GM21381 (cell line): ENCODE data around the gene ANKRD22.
"Not testable (repeated sequence)": the region's sequence is repeated elsewhere in the genome, so short reads cannot be mapped to it uniquely, and the experiment has no call there.

ENCODE experiments used
- ATAC-seq: cut with Tn5 transposase; IDR thresholded peaks from one replicate; pipeline ENCODE4 v1.9.1; 2021; ENCODE audit warnings: mild to moderate bottlenecking, moderate library complexity; ENCODE audit not compliant: unreplicated experiment

Gene ANKRD22

DNA sequence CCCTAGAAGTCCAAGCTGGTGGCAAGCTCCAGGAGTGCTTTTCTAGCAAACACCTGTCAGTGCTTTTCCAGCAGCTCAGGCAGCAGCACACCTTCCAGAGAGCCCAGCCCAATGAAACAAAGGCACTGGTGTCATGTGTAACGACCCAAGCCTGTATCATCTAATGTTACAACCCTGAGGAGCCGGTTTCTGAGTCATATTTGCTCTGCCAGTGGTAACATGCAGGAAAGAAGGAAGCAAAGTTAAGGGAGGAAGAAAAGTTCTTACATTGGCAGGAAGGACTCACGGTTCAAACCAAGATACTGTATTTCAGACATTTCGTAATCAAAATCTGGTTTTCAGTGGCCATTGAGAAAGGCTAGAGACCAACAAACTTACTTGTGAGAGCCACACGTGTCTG, at the start of gene ANKRD22:
Gene ANKRD22 (minus strand): TSS at position 139 of the 400 bp plus-strand sequence. CDS start 237 bp downstream, outside the sequence.
- ATAC-seq, result no peak

DNA sequence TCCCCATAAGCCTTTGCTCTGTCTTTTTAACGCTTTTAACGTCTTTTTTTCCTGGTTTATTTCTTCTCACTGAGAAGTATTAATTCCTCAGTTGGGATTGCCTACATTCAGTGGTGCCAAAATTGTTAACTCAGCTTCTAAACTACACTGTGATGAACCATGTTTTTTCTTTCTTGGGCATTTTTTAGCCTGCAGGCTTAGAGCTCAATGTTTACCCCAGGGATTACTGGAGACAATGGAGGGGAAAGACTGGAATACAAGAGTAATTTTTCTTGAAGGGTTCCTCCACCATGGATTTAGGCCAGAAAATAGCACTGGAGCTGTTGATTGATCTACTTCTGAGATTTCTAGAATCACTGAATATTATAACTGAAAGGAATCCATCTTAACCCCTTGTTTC, 48.2 kb upstream of the ANKRD22 start:
- no peak for ATAC-seq

DNA sequence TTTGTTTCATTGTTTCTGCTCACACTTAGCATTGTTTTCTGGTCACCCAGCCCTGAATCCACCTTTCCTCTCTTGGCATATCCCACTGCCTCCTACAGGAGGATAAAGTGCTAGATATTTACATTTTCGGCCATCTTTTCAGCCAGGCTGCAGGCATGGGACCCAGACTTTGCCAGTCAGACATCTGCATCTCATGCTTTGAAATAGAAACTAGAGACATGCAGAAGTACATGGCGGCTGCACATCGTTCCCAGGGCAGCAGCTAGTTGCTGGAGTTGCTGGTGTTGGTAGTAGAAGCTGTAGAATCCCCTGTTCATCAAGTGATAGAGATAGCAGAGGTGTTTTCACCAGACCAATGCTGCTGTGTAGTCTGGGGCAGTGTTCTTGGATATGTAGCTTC, 47.1 kb upstream of the ANKRD22 start:
- no peak for ATAC-seq

DNA sequence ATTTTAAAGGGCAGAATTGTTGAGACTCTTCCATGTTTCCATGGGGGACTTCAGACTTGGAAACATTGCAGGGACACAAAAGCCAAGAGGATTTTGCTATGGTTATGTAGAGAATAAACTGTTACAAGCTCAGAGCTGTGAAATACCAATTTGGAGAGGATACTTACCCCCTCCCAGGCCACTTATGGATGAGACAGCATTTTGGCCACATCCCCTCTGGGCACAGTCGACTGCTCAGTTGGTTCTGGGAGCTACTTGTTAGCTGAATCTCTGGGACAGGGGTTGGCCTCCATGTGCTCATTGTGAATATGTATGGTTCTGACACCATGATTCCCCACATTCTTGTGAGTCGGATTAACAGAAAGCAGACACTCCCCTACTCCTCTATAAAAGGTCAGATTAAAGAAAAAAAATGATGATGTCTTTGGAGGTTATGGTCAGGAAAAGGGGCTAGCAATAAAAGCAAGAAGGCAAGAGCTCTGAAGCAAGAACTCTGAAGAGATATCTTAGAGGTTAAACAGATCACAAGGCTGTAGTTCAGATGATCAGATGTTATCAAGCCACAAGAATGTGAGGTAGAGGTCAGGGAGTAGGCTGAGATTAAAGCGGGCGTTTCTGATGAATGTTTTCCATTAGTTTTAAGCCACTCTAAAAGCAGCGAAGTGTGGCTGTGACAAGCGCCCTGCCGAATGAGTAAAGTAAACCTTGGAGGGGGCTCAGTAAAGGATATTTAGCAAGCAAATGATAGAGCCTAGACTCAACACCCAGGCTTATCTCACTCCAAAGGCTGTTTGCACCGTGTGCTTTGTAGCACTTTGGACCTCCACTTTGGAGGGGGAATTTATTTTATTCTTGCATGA, 45.6 kb upstream of the ANKRD22 start:
- no peak for ATAC-seq

DNA sequence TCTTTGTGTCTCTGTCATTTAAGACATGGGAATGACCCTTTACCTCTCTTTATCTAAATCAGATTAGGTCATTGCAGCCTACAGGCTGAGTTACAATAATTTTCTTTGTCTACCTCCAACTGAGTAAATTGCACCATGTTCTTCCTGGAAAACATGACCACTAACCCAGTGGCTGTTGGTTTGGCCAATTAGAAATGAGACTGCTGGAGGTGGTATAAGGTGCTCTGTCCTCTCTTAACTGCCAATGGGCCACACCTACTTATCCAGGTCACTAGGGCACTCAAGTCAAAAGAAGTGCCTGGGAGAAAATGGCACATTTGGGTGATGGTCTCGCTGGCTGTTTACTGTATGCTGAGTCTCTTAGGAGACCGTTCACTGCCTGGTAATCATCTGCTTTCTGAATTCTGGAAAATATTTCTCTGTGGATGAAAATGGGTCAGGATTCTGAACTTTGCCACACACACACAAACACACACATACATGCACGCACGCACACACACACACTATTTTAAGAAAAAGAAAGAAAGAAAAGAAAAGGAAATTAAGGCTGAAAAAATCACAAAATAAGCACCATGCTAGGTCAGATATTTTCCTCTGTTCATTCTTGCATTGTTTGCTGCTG, 44.8 kb upstream of the ANKRD22 start:
- no peak for ATAC-seq

DNA sequence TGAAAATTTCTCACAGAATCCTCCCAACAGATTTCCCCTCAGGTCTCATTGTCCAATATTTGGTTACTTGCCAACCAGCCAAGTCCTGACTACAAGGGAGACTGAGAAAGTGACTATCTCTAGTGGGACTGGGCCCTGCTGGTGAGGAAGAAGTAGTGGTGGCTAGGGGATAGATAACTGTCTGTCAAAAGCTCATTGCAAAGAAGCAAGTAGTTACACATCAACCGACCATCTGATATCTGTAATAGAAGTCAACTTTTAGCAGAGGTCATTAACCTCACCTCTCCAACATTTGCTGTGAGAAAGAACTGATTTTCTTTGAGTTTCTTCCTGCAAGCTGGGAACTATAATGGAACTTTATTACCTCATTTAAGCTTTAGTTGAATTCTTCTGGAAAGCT, 43.6 kb upstream of the ANKRD22 start:
- ATAC-seq, result no peak

DNA sequence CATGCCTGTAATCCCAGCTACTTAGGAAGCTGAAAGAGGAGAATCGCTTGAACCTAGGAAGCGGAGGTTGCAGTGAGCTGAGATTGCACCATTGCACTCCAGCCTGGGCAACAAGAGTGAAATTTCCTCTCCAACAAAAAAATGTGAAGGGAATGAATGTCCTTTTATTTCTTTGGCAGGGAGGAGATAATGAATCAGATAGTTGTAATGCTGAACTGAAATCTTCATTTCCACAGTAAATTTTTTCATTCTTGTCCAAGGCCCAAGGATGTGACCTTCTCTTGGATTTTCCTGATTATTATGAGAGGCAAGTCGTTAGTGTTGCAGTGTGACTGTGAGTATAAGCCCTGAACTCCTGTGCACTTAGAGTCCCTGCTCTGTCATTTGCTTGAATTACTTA, 42.0 kb upstream of the ANKRD22 start:
- ATAC-seq, result no peak

DNA sequence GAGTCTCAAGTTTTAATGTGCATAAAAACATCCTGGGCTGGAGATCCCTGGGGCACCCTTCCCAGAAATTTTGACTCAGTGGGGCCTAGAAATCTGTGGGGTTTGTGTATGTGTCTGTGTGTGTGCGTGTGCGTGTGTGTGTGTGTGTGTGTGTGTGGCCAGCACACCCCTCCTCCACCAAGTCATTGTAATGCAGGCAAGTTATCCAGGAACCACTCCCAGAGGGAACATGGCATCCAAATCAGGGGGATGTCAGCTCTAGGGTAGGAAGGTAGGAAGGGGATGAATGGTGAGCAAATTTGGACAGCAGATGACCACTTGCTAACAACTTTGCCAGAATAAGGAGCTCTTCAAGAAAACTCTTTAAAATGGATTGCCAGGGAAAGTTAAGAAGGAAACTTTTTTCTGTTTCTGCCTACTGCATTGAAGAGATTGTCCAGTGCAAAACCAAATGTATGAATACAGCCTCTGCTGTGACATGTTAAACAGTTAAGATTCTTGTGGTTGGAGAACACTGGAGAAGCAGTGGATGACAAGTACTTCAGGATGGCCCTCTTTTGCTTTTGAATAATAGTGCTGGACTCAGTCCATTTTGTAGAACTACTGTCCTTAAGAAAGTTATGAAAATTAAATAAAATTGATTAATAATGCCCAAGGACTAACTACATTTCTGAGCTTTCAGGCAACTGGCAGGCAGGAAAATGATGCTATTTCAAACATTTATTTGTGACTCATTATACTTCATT, 40.8 kb upstream of the ANKRD22 start:
- no peak for ATAC-seq

DNA sequence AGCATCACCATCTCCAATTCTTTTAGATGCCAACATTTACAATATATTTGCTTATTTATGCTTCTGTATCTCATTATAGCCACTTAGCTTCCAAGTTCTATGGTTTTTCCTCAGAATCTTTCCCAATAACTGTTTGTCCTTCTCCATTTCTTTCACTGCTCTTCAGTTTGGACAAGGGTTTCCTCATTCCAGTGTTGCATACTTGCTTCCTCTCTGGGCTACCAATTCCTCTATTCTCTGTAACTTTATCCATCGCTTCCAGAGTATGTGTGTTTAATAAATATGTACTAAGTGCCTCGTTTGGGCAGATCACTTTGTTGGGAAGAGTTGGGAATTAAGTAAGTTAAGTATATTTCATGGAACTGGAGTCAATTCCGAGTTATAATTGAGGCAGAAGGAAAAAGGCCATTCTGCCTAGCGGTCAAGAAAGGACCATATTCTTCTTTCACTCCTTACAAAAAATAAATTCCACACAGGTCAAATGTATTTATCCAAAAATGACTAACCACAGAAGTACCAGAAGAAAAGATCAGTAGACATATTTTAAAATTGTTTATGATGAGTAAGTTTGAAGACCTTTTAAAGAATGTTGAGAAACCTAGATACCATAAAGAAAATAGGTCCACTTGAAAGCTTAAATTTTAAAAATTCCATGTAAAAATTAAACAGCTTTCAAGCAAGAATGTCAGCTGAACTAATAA, 39.2 kb upstream of the ANKRD22 start:
- no peak for ATAC-seq

DNA sequence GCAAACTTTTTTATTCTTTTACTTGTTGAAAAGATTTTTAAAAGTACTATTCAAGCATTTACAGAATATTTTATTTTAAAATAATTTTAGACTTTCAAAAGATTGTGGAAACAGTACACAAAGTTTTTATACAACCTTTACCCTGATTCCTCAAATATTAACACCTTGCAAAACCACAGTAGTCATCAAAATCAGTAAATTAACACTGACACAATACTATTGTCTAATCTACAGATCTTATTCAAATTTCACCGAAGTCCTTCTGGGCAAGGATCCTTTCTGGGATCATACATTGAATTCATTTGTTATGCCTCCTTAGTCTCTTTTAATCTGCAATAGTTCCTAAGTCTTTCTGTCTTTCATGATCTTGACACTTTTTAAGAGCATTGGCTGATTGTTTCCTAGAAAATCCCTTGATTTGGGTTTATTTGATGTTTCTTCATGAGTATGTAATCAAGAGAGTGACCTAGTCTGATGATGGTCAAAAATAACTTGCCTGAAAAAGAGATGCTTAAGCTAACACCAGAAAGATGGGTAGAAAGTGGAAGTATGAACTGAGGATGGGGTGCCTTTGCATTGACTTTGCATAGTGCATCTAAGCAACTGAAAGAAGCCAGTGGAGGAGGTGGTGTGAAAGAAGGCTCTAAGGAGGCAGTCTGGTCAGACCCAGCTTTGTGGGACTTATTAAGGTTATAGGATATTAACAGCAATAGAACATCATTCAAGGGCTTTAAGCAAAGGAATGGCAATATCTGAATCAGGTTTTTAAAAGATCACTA, 38.1 kb upstream of the ANKRD22 start:
- ATAC-seq, result peak; percentile 61

DNA sequence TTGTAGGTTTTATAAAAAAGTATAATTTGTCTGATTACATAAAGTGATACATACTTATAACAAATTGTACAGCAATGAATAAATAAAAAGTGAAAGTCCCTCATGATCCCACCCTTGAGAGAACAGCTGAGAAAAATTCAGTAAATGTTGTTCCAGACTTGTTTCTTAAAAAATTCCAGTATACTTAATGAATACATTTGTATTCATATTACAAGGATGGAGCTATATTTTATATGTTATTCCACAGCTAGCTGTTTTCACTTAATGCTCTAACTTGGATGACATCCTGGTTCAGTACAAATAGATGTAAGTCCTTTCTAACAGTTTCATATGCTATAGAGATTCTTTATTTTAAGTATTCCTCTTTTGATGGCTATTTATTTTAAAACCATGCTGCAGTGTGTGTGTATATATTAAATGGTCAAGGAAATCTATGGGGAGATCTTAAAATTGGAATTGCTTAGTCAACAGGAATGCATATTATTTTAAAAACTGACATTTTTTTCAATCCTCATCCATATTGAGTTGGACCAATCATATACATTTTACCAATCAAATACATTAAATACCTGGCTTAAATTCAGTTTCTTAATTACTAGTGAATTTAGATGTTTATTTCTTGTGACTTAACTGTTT, 37.3 kb upstream of the ANKRD22 start:
- no peak for ATAC-seq

DNA sequence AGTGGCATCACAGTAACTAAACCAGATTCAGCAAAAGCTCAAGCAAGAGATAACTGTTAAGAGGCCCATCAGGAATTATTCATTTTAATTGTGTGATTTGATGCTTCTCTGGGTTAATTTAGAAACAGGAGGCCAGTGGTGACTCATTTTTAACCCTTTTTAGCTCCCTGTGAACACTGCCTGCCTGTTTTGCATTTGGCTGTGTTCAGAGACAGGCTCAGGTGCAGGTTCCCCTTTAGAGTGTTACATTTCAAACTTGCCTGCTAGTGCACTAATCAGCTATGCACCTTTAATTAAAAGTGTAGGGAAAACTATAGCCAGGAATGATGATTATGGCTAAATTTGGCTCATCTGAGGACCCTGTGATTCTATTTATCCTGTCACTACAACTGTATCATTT, 34.9 kb upstream of the ANKRD22 start:
- peak; percentile 51 for ATAC-seq

DNA sequence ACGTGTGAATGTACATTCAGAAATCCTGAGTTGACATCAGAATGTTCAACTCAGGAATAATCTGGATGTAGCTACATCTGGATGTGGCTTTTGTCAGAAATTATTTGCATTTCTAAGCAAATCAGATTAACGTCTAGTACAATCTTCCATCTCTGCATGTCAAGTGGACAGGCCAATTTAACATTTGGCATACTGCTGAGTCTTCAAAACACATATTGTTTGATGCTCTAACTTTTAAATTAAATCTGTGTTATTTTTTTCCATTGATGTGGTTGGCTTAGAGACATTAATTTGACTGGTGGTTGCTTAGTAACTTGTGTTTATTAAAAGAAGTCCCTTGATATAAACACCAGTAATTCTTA, 31.8 kb upstream of the ANKRD22 start:
- ATAC-seq, result no peak

DNA sequence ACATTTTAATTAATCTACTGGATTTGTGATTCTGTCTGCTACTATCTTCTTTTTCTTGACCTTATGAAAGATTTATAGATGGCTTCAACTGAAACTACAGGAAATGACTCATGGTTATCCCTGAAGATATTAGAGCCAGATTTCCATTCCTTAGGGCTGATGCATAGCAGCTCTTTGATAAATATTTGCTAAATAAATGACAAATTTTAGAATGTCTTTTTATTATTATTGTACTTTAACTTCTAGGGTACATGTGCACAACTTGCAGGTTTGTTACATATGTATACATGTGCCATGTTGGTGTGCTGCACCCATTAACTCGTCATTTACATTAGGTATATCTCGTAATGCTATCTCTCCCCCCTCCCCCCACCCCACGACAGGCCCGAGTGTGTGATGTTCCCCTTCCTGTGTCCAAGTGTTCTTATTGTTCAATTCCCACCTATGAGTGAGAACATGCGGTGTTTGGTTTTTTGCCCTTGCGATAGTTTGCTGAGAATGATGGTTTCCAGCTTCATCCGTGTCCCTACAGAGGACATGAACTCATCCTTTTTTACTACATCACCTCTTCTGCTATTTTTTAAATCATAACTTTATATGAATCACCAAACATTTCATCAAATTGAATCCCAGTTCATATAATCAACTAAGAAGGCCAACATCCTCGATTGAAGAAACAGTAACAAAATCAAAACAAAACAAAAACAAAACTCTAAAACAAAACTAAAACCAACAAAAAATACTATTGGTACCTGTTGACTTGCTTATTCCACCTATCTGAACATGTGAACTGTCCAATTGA, 31.2 kb upstream of the ANKRD22 start:
- not testable (repeated sequence) for ATAC-seq

DNA sequence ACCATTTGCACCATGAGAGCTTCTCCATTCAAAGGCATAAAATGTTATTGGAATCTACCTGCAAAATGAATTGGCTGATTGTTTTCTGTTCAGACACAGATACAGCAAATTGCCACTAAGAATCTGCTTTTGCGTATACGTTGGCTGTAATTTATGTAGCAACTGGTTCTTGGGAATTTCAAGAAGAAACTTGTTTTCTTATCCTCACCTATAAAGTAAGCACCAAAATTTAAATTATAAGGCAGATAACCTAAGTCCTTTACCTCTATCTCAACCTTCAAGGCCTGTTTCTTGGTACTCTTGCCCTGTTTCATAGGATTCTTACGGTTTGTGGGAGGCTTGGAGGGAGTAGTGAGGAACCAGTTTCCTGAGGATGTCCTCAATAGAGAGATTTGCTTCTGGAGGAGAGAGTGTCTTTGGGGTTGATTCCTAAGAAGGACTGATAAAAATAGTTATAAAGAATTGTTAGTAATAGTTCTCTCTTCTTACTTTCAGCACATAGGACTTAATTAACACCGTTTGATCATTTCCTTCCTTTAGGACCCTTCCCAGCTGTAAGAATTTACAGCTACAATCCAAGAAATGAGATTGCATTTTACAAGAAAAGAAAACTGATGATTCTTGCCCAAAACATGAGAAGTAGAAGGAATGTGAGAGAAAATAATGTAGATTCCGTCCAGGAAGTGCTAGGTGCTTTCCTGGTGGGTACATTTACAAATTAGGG, 30.4 kb upstream of the ANKRD22 start:
- ATAC-seq, result no peak

DNA sequence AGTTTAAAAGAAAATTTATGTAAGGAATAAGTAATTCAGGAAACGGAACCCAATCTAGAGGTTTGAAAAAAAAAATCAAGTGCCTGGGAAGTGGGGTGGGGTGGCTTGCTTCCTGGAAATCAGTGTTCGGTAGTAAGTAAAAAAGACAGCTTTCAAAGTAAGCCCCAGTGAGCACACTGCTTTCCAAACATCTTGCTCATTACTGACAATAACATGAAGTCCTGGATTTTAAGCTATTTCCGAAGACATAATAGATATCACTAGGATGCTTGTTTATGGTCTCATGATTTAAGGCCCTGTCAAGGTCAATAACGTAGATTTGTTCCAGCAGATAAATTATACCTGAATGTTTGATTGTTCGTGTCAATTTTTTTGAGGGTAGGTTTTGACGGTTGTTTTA, 29.7 kb upstream of the ANKRD22 start:
- ATAC-seq, result no peak

DNA sequence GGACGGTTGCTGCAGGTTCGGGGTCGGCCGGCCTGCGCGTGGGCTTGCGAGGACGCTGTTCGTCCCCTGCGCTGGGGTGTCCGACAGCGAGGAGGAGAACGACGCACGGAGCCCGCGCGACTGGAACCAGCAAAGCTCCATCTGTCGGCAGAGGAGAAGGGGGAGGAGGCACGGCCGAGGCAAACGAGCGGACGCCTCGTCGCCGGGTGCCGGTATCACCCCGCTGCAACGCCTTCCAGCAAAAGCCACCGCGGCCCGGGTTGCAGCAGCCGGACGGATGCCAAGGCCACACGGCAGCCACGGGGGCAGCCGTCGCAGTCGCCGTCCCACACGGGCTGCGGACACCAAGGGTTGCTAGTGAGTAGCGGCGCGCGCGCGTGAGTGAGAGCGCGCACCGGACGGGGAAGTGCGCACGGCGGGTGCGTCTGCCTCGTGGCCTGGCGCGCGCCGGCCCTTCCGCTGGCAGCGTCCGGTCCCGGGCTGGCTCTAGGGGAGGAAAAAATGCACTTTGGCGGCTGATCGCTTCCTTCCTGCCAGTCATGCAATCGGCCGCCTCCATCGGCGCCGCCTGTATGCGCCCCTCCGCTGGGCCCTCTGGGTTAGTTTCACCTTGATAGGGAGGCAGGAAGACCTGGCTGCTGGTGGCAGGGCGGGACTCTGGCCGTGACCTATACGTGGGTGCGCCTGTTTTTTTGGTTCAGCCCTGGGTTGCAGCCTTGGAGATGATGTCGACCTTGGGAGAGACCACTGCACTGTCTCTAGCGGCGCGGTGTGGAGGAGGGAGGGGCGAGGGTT, 28.8 kb upstream of the ANKRD22 start:
- peak; percentile 76 for ATAC-seq
